Activated CD8-positive, alpha-beta memory T cell treated with anti-CD3 and anti-CD28 coated beads, Interleukin-2, amount 50 U/mL, for 1 hour (primary cell): Measurements from ENCODE around the gene ZSCAN18.
"Not testable (repeated sequence)": the region's sequence is repeated elsewhere in the genome, so short reads cannot be mapped to it uniquely, and the experiment has no call there.

Source experiments
- DNase-seq: peaks from one replicate; pipeline ENCODE4 v3.0.0-alpha.2; 2020; ENCODE audit errors: extremely low read depth

ZSCAN18 gene

GRCh38 chr19:58097781-58098681, at the start of gene ZSCAN18:
Gene ZSCAN18, minus strand, starts transcription at chr19:58098231. Its CDS starts 7,964 bp downstream, at chr19:58090267.
- peak; percentile 97 for DNase-seq

- DNase-seq, result not testable (repeated sequence)
These were observed 49.4 kb upstream of the ZSCAN18 start for GRCh38 chr19:58147475-58147874.

- no peak for DNase-seq
These were observed 47.8 kb upstream of the ZSCAN18 start for GRCh38 chr19:58145849-58146248.

GRCh38 chr19:58134244-58134643, 36.2 kb upstream of the ZSCAN18 start:
- no peak for DNase-seq

- no peak for DNase-seq
These were observed 31.3 kb upstream of the ZSCAN18 start for GRCh38 chr19:58129284-58129683.

- DNase-seq, result no peak
These were observed 30.1 kb upstream of the ZSCAN18 start for GRCh38 chr19:58128041-58128685.

GRCh38 chr19:58123354-58123753, 25.3 kb upstream of the ZSCAN18 start:
- no peak for DNase-seq

- DNase-seq, result no peak
These were observed 21.1 kb upstream of the ZSCAN18 start for GRCh38 chr19:58118979-58119733.

- no peak for DNase-seq
These were observed 20.0 kb upstream of the ZSCAN18 start for GRCh38 chr19:58117841-58118575.

- DNase-seq, result no peak
These were observed 10.5 kb upstream of the ZSCAN18 start for GRCh38 chr19:58108546-58108817.

GRCh38 chr19:58107778-58108545, 9.9 kb upstream of the ZSCAN18 start:
- DNase-seq, result no peak

GRCh38 chr19:58098682-58098998, 609 bp upstream of the ZSCAN18 start:
- DNase-seq, result no peak

GRCh38 chr19:58097349-58097748, 682 bp downstream of the ZSCAN18 start:
- DNase-seq, result no peak

GRCh38 chr19:58096884-58097283, 1.1 kb downstream of the ZSCAN18 start:
- DNase-seq, result no peak

- no peak for DNase-seq
These were observed 2.7 kb downstream of the ZSCAN18 start for GRCh38 chr19:58095328-58095727.

- no peak for DNase-seq
These were observed 5.0 kb downstream of the ZSCAN18 start for GRCh38 chr19:58093071-58093470.

- DNase-seq, result no peak
These were observed 6.6 kb downstream of the ZSCAN18 start for GRCh38 chr19:58091251-58091995.

GRCh38 chr19:58089846-58090245, 8.2 kb downstream of the ZSCAN18 start:
- no peak for DNase-seq

GRCh38 chr19:58088521-58089052, 9.4 kb downstream of the ZSCAN18 start:
- no peak for DNase-seq
